ENCODE measurements around the gene CYSLTR2.

CYSLTR2 gene

DNA sequence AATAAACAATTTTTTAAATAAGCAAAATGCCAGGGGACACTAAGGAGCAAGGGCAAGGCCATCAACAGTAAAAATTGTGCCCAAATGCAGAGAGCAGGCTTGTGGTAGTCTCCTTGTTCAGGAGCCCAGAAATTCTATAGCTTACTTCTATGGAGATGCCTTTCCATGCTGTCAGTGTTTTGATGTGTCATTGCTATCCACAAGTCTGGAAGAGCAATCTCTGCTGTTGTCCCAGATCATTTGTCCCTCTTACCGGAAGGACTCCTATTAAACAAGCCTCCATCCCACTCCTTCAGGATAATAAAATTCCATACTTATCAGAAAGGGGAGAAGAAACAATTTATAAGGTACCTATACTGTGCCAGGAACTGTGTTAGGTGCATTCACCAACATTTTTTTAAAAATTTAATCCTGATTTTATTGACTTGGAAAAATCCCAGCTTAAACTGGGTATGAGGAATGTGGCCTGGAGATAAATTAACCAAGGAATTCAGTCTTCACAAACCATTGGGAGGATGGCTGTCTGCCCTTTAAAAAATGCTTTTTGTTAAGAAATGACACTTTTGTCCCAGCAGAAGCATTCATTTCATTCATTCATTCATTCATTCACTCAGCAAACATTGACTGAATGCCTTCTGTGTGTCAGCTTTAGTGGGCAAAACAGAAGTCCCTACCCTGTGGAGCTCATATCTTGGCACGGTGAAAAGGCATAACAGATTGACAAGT lies 26.8 kb upstream of the CYSLTR2 start:
- Histone ChIP-seq H3K4me2 (ENCODE audit: insufficient read depth, low read length, poor library complexity, severe bottlenecking) (no peak overlapping the region), H3K36me3 (replicated peaks in 1 of 2; ENCODE audit: control insufficient read depth in 2 of 2, insufficient read depth in 2 of 2, low read length in 2 of 2) (no peaks in the 10 kb centered on the region), H2BK5ac (ENCODE audit: low read length) (no peak overlapping the region), H2AK5ac (ENCODE audit: low read depth, low read length) (no peak overlapping the region), H3K14ac (ENCODE audit: low read length) (no peak overlapping the region), H3K4me3 (ENCODE audit: low read length in 2 of 2) (no peak overlapping the region), H3K23ac (ENCODE audit: low read depth, low read length, poor library complexity) (no peak overlapping the region), H2BK15ac (ENCODE audit: low read length) (no peak overlapping the region), H3K27me3 (ENCODE audit: control insufficient read depth in 3 of 3, insufficient read depth in 3 of 3, low read depth in 1 of 3, low read length in 3 of 3) (no peaks in the 10 kb centered on the region), H3K9me3 (replicated peaks in 1 of 2; ENCODE audit: control insufficient read depth in 2 of 2, insufficient read depth in 1 of 2, low read depth in 1 of 2, low read length in 2 of 2) (peaks cover 0 to 2% of the 10 kb centered on the region in 2 donors), H3K4ac (ENCODE audit: low read length) (no peak overlapping the region), H2BK12ac (ENCODE audit: low read length) (no peak overlapping the region), H2AFZ (ENCODE audit: low read length) (no peak overlapping the region), H4K91ac (ENCODE audit: low read depth, low read length, poor library complexity) (no peak overlapping the region), H3K27ac (replicated peaks; ENCODE audit: low read length) (no peak overlapping the region), H3K4me1 (ENCODE audit: control insufficient read depth in 2 of 2, insufficient read depth in 1 of 2, low read depth in 1 of 2, low read length in 2 of 2) (no peaks in the 10 kb centered on the region), H3K18ac (ENCODE audit: low read length) (no peak overlapping the region), H2BK120ac (ENCODE audit: low read depth, low read length) (no peak overlapping the region), H3K9ac (ENCODE audit: low read depth, low read length, poor library complexity) (no peak overlapping the region), H4K8ac (ENCODE audit: low read depth, low read length) (no peak overlapping the region), H3K79me1 (ENCODE audit: low read depth, low read length) (no peaks in the 10 kb centered on the region)
- no peak for DNase-seq (ENCODE audit: low spot score)
- WGBS, 2 donors (ENCODE audit: extremely low coverage in 2 of 2, insufficient read length in 2 of 2, insufficient replicate concordance in 1 of 2) = no CpG with 5 or more reads among the region's 2 CpGs

DNA sequence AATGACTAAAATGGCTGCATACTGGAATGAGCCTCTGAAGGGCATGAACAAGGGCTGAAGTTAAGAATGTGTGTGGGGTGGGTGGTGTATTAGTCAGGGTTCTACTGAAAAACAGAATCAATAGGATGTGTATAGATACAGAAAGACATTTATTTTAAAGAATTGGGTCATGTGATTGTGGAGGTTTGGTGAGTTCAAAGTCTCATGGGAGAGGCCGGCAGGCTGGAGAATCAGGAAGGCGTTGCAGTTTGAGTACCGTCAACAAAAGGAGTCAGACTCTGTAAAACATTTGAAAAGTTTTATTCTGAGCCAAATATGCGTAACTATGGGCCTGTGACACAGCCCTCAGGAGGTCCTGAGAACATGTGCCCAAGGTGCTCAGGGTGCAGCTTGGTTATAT lies 24.5 kb upstream of the CYSLTR2 start:
- DNase-seq (ENCODE audit: low spot score) = no peak
- no CpG with 5 or more reads among the region's 4 CpGs for WGBS, 2 donors (ENCODE audit: extremely low coverage in 2 of 2, insufficient read length in 2 of 2, insufficient replicate concordance in 1 of 2)

DNA sequence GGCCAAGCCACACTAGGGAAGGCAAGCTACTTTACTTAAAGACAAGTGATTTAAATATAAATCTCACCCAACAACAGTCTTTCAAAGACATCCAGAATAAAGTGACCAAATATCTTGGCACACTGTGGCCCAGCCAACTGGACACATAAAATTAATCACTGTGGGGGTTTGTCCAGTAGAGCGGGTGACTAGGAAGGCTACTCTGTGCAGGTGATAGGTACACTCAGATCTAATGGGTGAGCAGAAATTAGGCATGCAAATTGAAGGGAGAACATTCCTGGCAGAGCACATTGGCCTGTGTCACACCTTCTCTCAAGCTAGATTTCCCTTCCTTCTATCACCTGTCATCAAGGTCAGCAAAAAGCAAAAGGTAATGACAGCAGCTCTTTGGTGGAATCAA lies 23.4 kb upstream of the CYSLTR2 start:
- no peak overlapping the region for H3K18ac ChIP-seq (ENCODE audit: low read length)
- no peak overlapping the region for H2BK12ac ChIP-seq (ENCODE audit: low read length)
- no peak overlapping the region for H4K8ac ChIP-seq (ENCODE audit: low read depth, low read length)
- no peak overlapping the region for H4K91ac ChIP-seq (ENCODE audit: low read depth, low read length, poor library complexity)
- no peak overlapping the region for H3K4me2 ChIP-seq (ENCODE audit: insufficient read depth, low read length, poor library complexity, severe bottlenecking)
- no CpG with 5 or more reads among the region's 1 CpG for WGBS, 2 donors (ENCODE audit: extremely low coverage in 2 of 2, insufficient read length in 2 of 2, insufficient replicate concordance in 1 of 2)
- no peak overlapping the region for H2AK5ac ChIP-seq (ENCODE audit: low read depth, low read length)
- H3K9ac ChIP-seq (ENCODE audit: low read depth, low read length, poor library complexity) = no peak overlapping the region
- no peak overlapping the region for H2BK5ac ChIP-seq (ENCODE audit: low read length)
- no peak overlapping the region for H2AFZ ChIP-seq (ENCODE audit: low read length)
- H3K27ac ChIP-seq (replicated peaks; ENCODE audit: low read length) = no peak overlapping the region
- no peaks in the 10 kb centered on the region for H3K79me1 ChIP-seq (ENCODE audit: low read depth, low read length)
- no peak overlapping the region for H2BK15ac ChIP-seq (ENCODE audit: low read length)
- H3K23ac ChIP-seq (ENCODE audit: low read depth, low read length, poor library complexity) = no peak overlapping the region
- no peak overlapping the region for H3K14ac ChIP-seq (ENCODE audit: low read length)
- H3K36me3 ChIP-seq (replicated peaks in 1 of 2; ENCODE audit: control insufficient read depth in 2 of 2, insufficient read depth in 2 of 2, low read length in 2 of 2) = no peaks in the 10 kb centered on the region
- no peaks in the 10 kb centered on the region for H3K4me1 ChIP-seq (ENCODE audit: control insufficient read depth in 2 of 2, insufficient read depth in 1 of 2, low read depth in 1 of 2, low read length in 2 of 2)
- H3K4ac ChIP-seq (ENCODE audit: low read length) = no peak overlapping the region
- H2BK120ac ChIP-seq (ENCODE audit: low read depth, low read length) = no peak overlapping the region
- no peak overlapping the region for H3K4me3 ChIP-seq (ENCODE audit: low read length in 2 of 2)
- no peak for DNase-seq (ENCODE audit: low spot score)
- no peaks in the 10 kb centered on the region for H3K27me3 ChIP-seq (ENCODE audit: control insufficient read depth in 3 of 3, insufficient read depth in 3 of 3, low read depth in 1 of 3, low read length in 3 of 3)
- H3K9me3 ChIP-seq (replicated peaks in 1 of 2; ENCODE audit: control insufficient read depth in 2 of 2, insufficient read depth in 1 of 2, low read depth in 1 of 2, low read length in 2 of 2) = no peaks in the 10 kb centered on the region

More for the DNA sequence above, 24.5 kb upstream of the CYSLTR2 start:
- Histone ChIP-seq H2BK15ac (ENCODE audit: low read length) (no peak overlapping the region), H3K9me3 (replicated peaks in 1 of 2; ENCODE audit: control insufficient read depth in 2 of 2, insufficient read depth in 1 of 2, low read depth in 1 of 2, low read length in 2 of 2) (no peaks in the 10 kb centered on the region), H3K9ac (ENCODE audit: low read depth, low read length, poor library complexity) (no peak overlapping the region), H3K4me1 (ENCODE audit: control insufficient read depth in 2 of 2, insufficient read depth in 1 of 2, low read depth in 1 of 2, low read length in 2 of 2) (no peaks in the 10 kb centered on the region), H2BK120ac (ENCODE audit: low read depth, low read length) (no peak overlapping the region), H3K4me2 (ENCODE audit: insufficient read depth, low read length, poor library complexity, severe bottlenecking) (no peak overlapping the region), H2BK12ac (ENCODE audit: low read length) (no peak overlapping the region), H3K79me1 (ENCODE audit: low read depth, low read length) (no peaks in the 10 kb centered on the region), H2AFZ (ENCODE audit: low read length) (no peak overlapping the region), H4K91ac (ENCODE audit: low read depth, low read length, poor library complexity) (no peak overlapping the region), H3K27me3 (ENCODE audit: control insufficient read depth in 3 of 3, insufficient read depth in 3 of 3, low read depth in 1 of 3, low read length in 3 of 3) (no peaks in the 10 kb centered on the region), H2AK5ac (ENCODE audit: low read depth, low read length) (no peak overlapping the region), H3K4ac (ENCODE audit: low read length) (no peak overlapping the region), H4K8ac (ENCODE audit: low read depth, low read length) (no peak overlapping the region), H3K27ac (replicated peaks; ENCODE audit: low read length) (no peak overlapping the region), H3K4me3 (ENCODE audit: low read length in 2 of 2) (no peak overlapping the region), H3K18ac (ENCODE audit: low read length) (no peak overlapping the region), H3K36me3 (replicated peaks in 1 of 2; ENCODE audit: control insufficient read depth in 2 of 2, insufficient read depth in 2 of 2, low read length in 2 of 2) (no peaks in the 10 kb centered on the region), H3K14ac (ENCODE audit: low read length) (no peak overlapping the region), H3K23ac (ENCODE audit: low read depth, low read length, poor library complexity) (no peak overlapping the region), H2BK5ac (ENCODE audit: low read length) (no peak overlapping the region)

DNA sequence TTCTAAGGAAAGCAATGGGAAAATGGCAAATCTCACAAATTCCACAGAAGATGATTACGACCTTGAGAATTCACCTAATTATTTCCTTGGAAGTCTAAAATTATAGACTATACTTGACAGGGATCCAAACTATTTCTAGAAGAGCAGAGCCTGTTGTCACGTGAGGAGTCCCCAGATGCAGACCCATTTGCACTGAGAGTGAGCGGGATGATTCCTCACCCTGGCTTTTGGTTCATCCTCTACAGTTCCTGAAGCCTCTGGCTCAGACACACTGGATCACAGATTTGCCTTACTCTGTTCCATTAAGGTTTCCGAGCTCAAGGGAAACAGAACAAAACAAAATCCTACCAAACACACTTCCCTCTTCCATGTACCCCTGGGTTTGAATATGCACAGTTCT lies 23.0 kb upstream of the CYSLTR2 start:
- Histone ChIP-seq H3K18ac (ENCODE audit: low read length) (no peak overlapping the region), H3K4me3 (ENCODE audit: low read length in 2 of 2) (no peak overlapping the region), H4K8ac (ENCODE audit: low read depth, low read length) (no peak overlapping the region), H3K4me2 (ENCODE audit: insufficient read depth, low read length, poor library complexity, severe bottlenecking) (no peak overlapping the region), H2BK5ac (ENCODE audit: low read length) (no peak overlapping the region), H2BK120ac (ENCODE audit: low read depth, low read length) (no peak overlapping the region), H2BK12ac (ENCODE audit: low read length) (no peak overlapping the region), H3K9ac (ENCODE audit: low read depth, low read length, poor library complexity) (no peak overlapping the region), H3K27ac (replicated peaks; ENCODE audit: low read length) (no peak overlapping the region), H2AK5ac (ENCODE audit: low read depth, low read length) (no peak overlapping the region), H4K91ac (ENCODE audit: low read depth, low read length, poor library complexity) (no peak overlapping the region), H3K9me3 (replicated peaks in 1 of 2; ENCODE audit: control insufficient read depth in 2 of 2, insufficient read depth in 1 of 2, low read depth in 1 of 2, low read length in 2 of 2) (no peaks in the 10 kb centered on the region), H3K14ac (ENCODE audit: low read length) (no peak overlapping the region), H3K4ac (ENCODE audit: low read length) (no peak overlapping the region), H3K79me1 (ENCODE audit: low read depth, low read length) (no peaks in the 10 kb centered on the region), H3K23ac (ENCODE audit: low read depth, low read length, poor library complexity) (no peak overlapping the region), H2BK15ac (ENCODE audit: low read length) (no peak overlapping the region), H3K36me3 (replicated peaks in 1 of 2; ENCODE audit: control insufficient read depth in 2 of 2, insufficient read depth in 2 of 2, low read length in 2 of 2) (no peaks in the 10 kb centered on the region), H3K4me1 (ENCODE audit: control insufficient read depth in 2 of 2, insufficient read depth in 1 of 2, low read depth in 1 of 2, low read length in 2 of 2) (no peaks in the 10 kb centered on the region), H3K27me3 (ENCODE audit: control insufficient read depth in 3 of 3, insufficient read depth in 3 of 3, low read depth in 1 of 3, low read length in 3 of 3) (no peaks in the 10 kb centered on the region), H2AFZ (ENCODE audit: low read length) (no peak overlapping the region)
- no CpG with 5 or more reads among the region's 4 CpGs for WGBS, 2 donors (ENCODE audit: extremely low coverage in 2 of 2, insufficient read length in 2 of 2, insufficient replicate concordance in 1 of 2)
- DNase-seq (ENCODE audit: low spot score) = no peak
